ENCODE data around the gene APOA4.

DNA sequence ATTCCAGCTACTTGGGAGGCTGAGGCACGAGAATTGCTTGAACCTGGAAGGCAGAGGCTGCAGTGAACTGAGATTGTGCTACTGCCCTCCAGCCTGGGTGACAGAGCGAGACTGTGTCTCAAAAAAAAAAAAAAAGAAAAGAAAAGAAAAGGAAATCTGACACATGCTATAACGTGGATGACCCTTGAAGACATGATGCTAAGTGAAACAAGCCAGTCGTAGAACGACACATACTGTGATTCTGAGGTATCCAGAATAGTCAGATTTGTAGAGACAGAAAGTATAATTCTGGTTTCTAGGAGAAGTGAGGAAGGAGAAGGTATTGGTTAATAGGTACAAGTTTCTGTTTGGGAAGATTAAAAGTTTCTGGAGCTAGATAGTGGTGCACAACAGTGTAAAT lies 24.7 kb downstream of the APOA4 start:
- TF ChIP-seq GATA3 (IDR thresholded peaks at IDR 0.05; ENCODE audit: low read depth, low read length) (no peak), GATA2 (IDR thresholded peaks at IDR 0.05; ENCODE audit: low read depth, low read length) (no peak)

All from SH-SY5Y (cell line).